Measurements from ENCODE around the gene TRPV5.

The TRPV5 gene

GRCh38 chr7:142859829-142860228, 73.7 kb downstream of the TRPV5 start:
- Histone ChIP-seq H3K36me3 (ENCODE audit: insufficient read depth, low read length) (no peaks in the 10 kb centered on the region), H3K4me1 (ENCODE audit: insufficient read depth, low read length) (peaks cover 20% of the 10 kb centered on the region), H3K4me3 (ENCODE audit: low read length) (no peak overlapping the region), H3K27me3 (ENCODE audit: insufficient read depth, low read length) (peaks cover 22% of the 10 kb centered on the region), H3K9me3 (ENCODE audit: insufficient read depth, low read depth, low read length) (no peaks in the 10 kb centered on the region), H3K9ac (ENCODE audit: low read depth, low read length) (no peak overlapping the region), H3K27ac (ENCODE audit: low read depth, low read length) (no peak overlapping the region)
- 91% methylated on average over 5 of the region's 5 CpGs for WGBS

- H3K4me1 ChIP-seq (ENCODE audit: insufficient read depth, low read length): peaks cover 20% of the 10 kb centered on the region
- H3K9me3 ChIP-seq (ENCODE audit: insufficient read depth, low read depth, low read length): no peaks in the 10 kb centered on the region
- no peak overlapping the region for H3K27ac ChIP-seq (ENCODE audit: low read depth, low read length)
- no peaks in the 10 kb centered on the region for H3K36me3 ChIP-seq (ENCODE audit: insufficient read depth, low read length)
- peaks cover 22% of the 10 kb centered on the region for H3K27me3 ChIP-seq (ENCODE audit: insufficient read depth, low read length)
- no peak overlapping the region for H3K9ac ChIP-seq (ENCODE audit: low read depth, low read length)
- no peak overlapping the region for H3K4me3 ChIP-seq (ENCODE audit: low read length)
These were observed 74.1 kb downstream of the TRPV5 start for GRCh38 chr7:142859411-142859810.
